NT2/D1 (cell line): ENCODE data around the gene TBCE.

Source experiments
- SUZ12 ChIP-seq: IDR thresholded peaks from 2 replicates; pipeline ENCODE4 v1.6.1; 2011; ENCODE audit not compliant: insufficient read length, insufficient read depth; ENCODE audit errors: extremely low read depth
- YY1 ChIP-seq: IDR thresholded peaks from 2 replicates; pipeline ENCODE4 v1.6.1; 2011; ENCODE audit not compliant: insufficient read length, insufficient read depth
- ZNF274 ChIP-seq: IDR thresholded peaks from 2 replicates; pipeline ENCODE4 v1.6.1; 2011; ENCODE audit warnings: mild to moderate bottlenecking, low read depth, low read length

- TF ChIP-seq ZNF274: no peak
- TF ChIP-seq YY1: no peak
- no peak for TF ChIP-seq SUZ12
Measured at GRCh38 chr1:235429143-235429542, 61.9 kb downstream of the TBCE start.
